Muscle layer of colon (tissue), 2 donors: ENCODE results near the gene ELAVL2.

Source experiments
- H3K27ac ChIP-seq: one replicate; pipeline ENCODE4 v1.7.0; 2013; ENCODE audit warnings: low read depth, mild to moderate bottlenecking, low read length, moderate library complexity
- H3K27me3 ChIP-seq, 2 donors: one replicate each; pipeline ENCODE4 v1.7.0; 2013; ENCODE audit warnings: low read length in 2 of 2, mild to moderate bottlenecking in 2 of 2; ENCODE audit not compliant: insufficient read depth in 2 of 2, control insufficient read depth in 1 of 2
- H3K36me3 ChIP-seq: one replicate; pipeline ENCODE4 v1.7.0; 2013; ENCODE audit warnings: mild to moderate bottlenecking, low read length; ENCODE audit not compliant: insufficient read depth
- H3K4me1 ChIP-seq: one replicate; pipeline ENCODE4 v1.7.0; 2013; ENCODE audit warnings: mild to moderate bottlenecking, low read length; ENCODE audit not compliant: insufficient read depth
- H3K4me3 ChIP-seq, 2 donors: one replicate each; pipeline ENCODE4 v1.7.0; 2013; ENCODE audit warnings: low read length in 2 of 2, low read depth in 1 of 2, mild to moderate bottlenecking in 1 of 2, moderate library complexity in 1 of 2
- H3K9ac ChIP-seq: one replicate; pipeline ENCODE4 v1.7.0; 2013; ENCODE audit warnings: low read length
- H3K9me3 ChIP-seq: one replicate; pipeline ENCODE4 v1.7.0; 2013; ENCODE audit warnings: mild to moderate bottlenecking, low read length
- donor health status: abdominal sarcoma.
- donor health status: Adenocarcinoma of cecum.

The ELAVL2 gene

GRCh38 chr9:23764219-23764618 lies 61.8 kb downstream of the ELAVL2 start:
- H3K4me3 ChIP-seq: no peak overlapping the region
- no peak overlapping the region for H3K27ac ChIP-seq
- H3K27me3 ChIP-seq: no peaks in the 10 kb centered on the region
- H3K9me3 ChIP-seq: no peaks in the 10 kb centered on the region
- H3K36me3 ChIP-seq: no peaks in the 10 kb centered on the region
- no peak overlapping the region for H3K9ac ChIP-seq
- H3K4me1 ChIP-seq: no peaks in the 10 kb centered on the region

GRCh38 chr9:23754551-23754950 lies 71.5 kb downstream of the ELAVL2 start:
- no peaks in the 10 kb centered on the region for H3K27me3 ChIP-seq
- no peak overlapping the region for H3K9ac ChIP-seq
- no peaks in the 10 kb centered on the region for H3K36me3 ChIP-seq
- no peak overlapping the region for H3K4me3 ChIP-seq
- no peaks in the 10 kb centered on the region for H3K9me3 ChIP-seq
- no peaks in the 10 kb centered on the region for H3K4me1 ChIP-seq
- no peak overlapping the region for H3K27ac ChIP-seq

GRCh38 chr9:23752859-23753258 lies 73.2 kb downstream of the ELAVL2 start:
- no peak overlapping the region for H3K9ac ChIP-seq
- no peak overlapping the region for H3K27ac ChIP-seq
- H3K4me3 ChIP-seq: no peak overlapping the region
- no peaks in the 10 kb centered on the region for H3K36me3 ChIP-seq
- H3K9me3 ChIP-seq: no peaks in the 10 kb centered on the region
- no peaks in the 10 kb centered on the region for H3K27me3 ChIP-seq
- no peaks in the 10 kb centered on the region for H3K4me1 ChIP-seq

GRCh38 chr9:23751633-23752032 lies 74.4 kb downstream of the ELAVL2 start:
- no peaks in the 10 kb centered on the region for H3K9me3 ChIP-seq
- H3K27me3 ChIP-seq: no peaks in the 10 kb centered on the region
- H3K4me1 ChIP-seq: no peaks in the 10 kb centered on the region
- H3K9ac ChIP-seq: no peak overlapping the region
- H3K4me3 ChIP-seq: no peak overlapping the region
- no peak overlapping the region for H3K27ac ChIP-seq
- H3K36me3 ChIP-seq: no peaks in the 10 kb centered on the region

GRCh38 chr9:23750808-23751207 lies 75.2 kb downstream of the ELAVL2 start:
- no peaks in the 10 kb centered on the region for H3K4me1 ChIP-seq
- H3K9ac ChIP-seq: no peak overlapping the region
- no peaks in the 10 kb centered on the region for H3K27me3 ChIP-seq
- H3K27ac ChIP-seq: no peak overlapping the region
- no peaks in the 10 kb centered on the region for H3K36me3 ChIP-seq
- H3K9me3 ChIP-seq: no peaks in the 10 kb centered on the region
- H3K4me3 ChIP-seq: no peak overlapping the region

GRCh38 chr9:23747088-23748075 lies 78.7 kb downstream of the ELAVL2 start:
- Histone ChIP-seq H3K4me1 (no peaks in the 10 kb centered on the region), H3K36me3 (no peaks in the 10 kb centered on the region), H3K4me3 (no peak overlapping the region), H3K27ac (no peak overlapping the region), H3K9ac (no peak overlapping the region), H3K9me3 (no peaks in the 10 kb centered on the region), H3K27me3 (no peaks in the 10 kb centered on the region)

GRCh38 chr9:23746317-23746716 lies 79.7 kb downstream of the ELAVL2 start:
- Histone ChIP-seq H3K27me3 (no peaks in the 10 kb centered on the region), H3K9me3 (no peaks in the 10 kb centered on the region), H3K4me3 (no peak overlapping the region), H3K4me1 (no peaks in the 10 kb centered on the region), H3K27ac (no peak overlapping the region), H3K36me3 (no peaks in the 10 kb centered on the region), H3K9ac (no peak overlapping the region)

GRCh38 chr9:23743036-23743435 lies 83.0 kb downstream of the ELAVL2 start:
- Histone ChIP-seq H3K4me1 (no peaks in the 10 kb centered on the region), H3K9me3 (no peaks in the 10 kb centered on the region), H3K9ac (no peak overlapping the region), H3K36me3 (no peaks in the 10 kb centered on the region), H3K27ac (no peak overlapping the region), H3K27me3 (no peaks in the 10 kb centered on the region), H3K4me3 (no peak overlapping the region)

GRCh38 chr9:23741351-23741750 lies 84.7 kb downstream of the ELAVL2 start:
- Histone ChIP-seq H3K9me3 (no peaks in the 10 kb centered on the region), H3K4me3 (no peak overlapping the region), H3K36me3 (no peaks in the 10 kb centered on the region), H3K9ac (no peak overlapping the region), H3K27ac (no peak overlapping the region), H3K4me1 (no peaks in the 10 kb centered on the region), H3K27me3 (no peaks in the 10 kb centered on the region)

GRCh38 chr9:23740531-23740930 lies 85.5 kb downstream of the ELAVL2 start:
- Histone ChIP-seq H3K27me3 (no peaks in the 10 kb centered on the region), H3K9me3 (no peaks in the 10 kb centered on the region), H3K4me3 (no peak overlapping the region), H3K36me3 (no peaks in the 10 kb centered on the region), H3K27ac (no peak overlapping the region), H3K9ac (no peak overlapping the region), H3K4me1 (no peaks in the 10 kb centered on the region)

GRCh38 chr9:23739753-23740152 lies 86.3 kb downstream of the ELAVL2 start:
- Histone ChIP-seq H3K4me1 (no peaks in the 10 kb centered on the region), H3K9me3 (no peaks in the 10 kb centered on the region), H3K27ac (no peak overlapping the region), H3K27me3 (no peaks in the 10 kb centered on the region), H3K9ac (no peak overlapping the region), H3K4me3 (no peak overlapping the region), H3K36me3 (no peaks in the 10 kb centered on the region)

GRCh38 chr9:23736293-23736692 lies 89.7 kb downstream of the ELAVL2 start:
- Histone ChIP-seq H3K27ac (no peak overlapping the region), H3K9me3 (no peaks in the 10 kb centered on the region), H3K27me3 (no peaks in the 10 kb centered on the region), H3K9ac (no peak overlapping the region), H3K36me3 (no peaks in the 10 kb centered on the region), H3K4me1 (no peaks in the 10 kb centered on the region), H3K4me3 (no peak overlapping the region)
